GM12878 (cell line): ENCODE results near the gene ATP12A. TPM values are rescaled to one million over a fixed set of nuclear protein-coding genes. Genes with fewer than 3 reads are reported as not detected.

Experiments
- ATAC-seq: fragments of 200-7000 bp; cut with Tn5 transposase; 3 replicates; pipeline ENCODE4 v1.9.1; 2020; ENCODE audit warnings: mild to moderate bottlenecking, moderate library complexity
- BruUV-seq: library from RNA; stranded (reverse); fragments of 400-500 nt; replicated peaks from 2 replicates; lab custom pipeline; 2021; lab: Mats Ljungman, UMichigan
- CTCF ChIA-PET: fragments of 300-600 bp; sonication (Branson Sonifier 250); formaldehyde crosslinking; extraction: SDS; loops from one replicate; lab custom pipeline; 2021; ENCODE audit warnings: inconsistent platforms; lab: Yijun Ruan, JAX
- POLR2A ChIA-PET: fragments of 350-600 bp; formaldehyde crosslinking; extraction: SDS; loops from one replicate; lab custom pipeline; 2021; ENCODE audit warnings: inconsistent platforms; lab: Charles Lee
- RAD21 ChIA-PET: fragments of 300-600 bp; sonication (Branson Sonifier 250); formaldehyde crosslinking; loops from one replicate; lab custom pipeline; 2023; ENCODE audit warnings: antibody characterized with exemption; ENCODE audit not compliant: unreplicated experiment; lab: Charles Lee
- SMC1A ChIA-PET: fragments of 300-600 bp; sonication (Branson Sonifier 250); formaldehyde crosslinking; loops from one replicate; lab custom pipeline; 2023; ENCODE audit not compliant: unreplicated experiment, uncharacterized antibody; lab: Charles Lee
- DNase-seq: peaks from one replicate; pipeline ENCODE4 v3.0.0-alpha.2; 2011; ENCODE audit warnings: low read depth, low spot score
- FAIRE-seq: peaks from 3 replicates; lab custom pipeline; 2011; peaks lifted over from hg19 to GRCh38; lab: Jason Lieb, UNC
- H2AFZ ChIP-seq: 2 replicates; pipeline ENCODE4 v1.6.0; 2011; ENCODE audit warnings: low read depth, low read length, control low read depth; ENCODE audit not compliant: control insufficient read depth
- H3K27ac ChIP-seq: 2 replicates; pipeline ENCODE4 v1.5.1; 2011; ENCODE audit warnings: control low read depth; ENCODE audit not compliant: control insufficient read depth, insufficient read depth
- H3K27me3 ChIP-seq, 2 experiments: replicated peaks in 1 of 2; 2 replicates each; pipeline versions ENCODE4 v1.6.0 to v1.6.1; 2011; ENCODE audit warnings: low read length in 1 of 2; ENCODE audit not compliant: control insufficient read depth in 2 of 2, insufficient read depth in 2 of 2
- H3K36me3 ChIP-seq, 2 experiments: 2 replicates each; pipeline ENCODE4 v1.5.1; 2011; ENCODE audit warnings: low read length in 1 of 2; ENCODE audit not compliant: control insufficient read depth in 2 of 2, insufficient read depth in 2 of 2
- H3K4me1 ChIP-seq: 2 replicates; pipeline ENCODE4 v1.6.1; 2011; ENCODE audit warnings: mild to moderate bottlenecking, low read length, moderate library complexity, mixed read lengths; ENCODE audit not compliant: control insufficient read depth, insufficient read depth
- H3K4me2 ChIP-seq: 2 replicates; pipeline ENCODE4 v1.6.0; 2011; ENCODE audit warnings: control low read depth; ENCODE audit not compliant: control insufficient read depth, insufficient read depth
- H3K4me3 ChIP-seq: fragments of 200-600 bp; sonication (generic); 2 replicates; pipeline ENCODE4 v1.5.1; 2016
- H3K79me2 ChIP-seq: 2 replicates; pipeline ENCODE4 v1.6.0; 2011; ENCODE audit warnings: low read length; ENCODE audit not compliant: control insufficient read depth, insufficient read depth
- H3K9ac ChIP-seq: 2 replicates; pipeline ENCODE4 v1.8.0; 2011; ENCODE audit warnings: low read length, control low read depth, mixed read lengths; ENCODE audit not compliant: control insufficient read depth, insufficient read depth
- H3K9me3 ChIP-seq: replicated peaks from 3 replicates; pipeline ENCODE4 v1.5.1; 2011; ENCODE audit warnings: mild to moderate bottlenecking, low read length; ENCODE audit not compliant: control insufficient read depth, insufficient read depth
- H4K20me1 ChIP-seq: 2 replicates; pipeline ENCODE4 v1.6.0; 2011; ENCODE audit not compliant: control insufficient read depth, insufficient read depth
- CBX5 ChIP-seq: sonication (generic); IDR thresholded peaks from 2 replicates; pipeline ENCODE4 v1.6.1; 2016; ENCODE audit warnings: low read depth, moderate library complexity, mild to moderate bottlenecking, inconsistent platforms
- GATAD2B ChIP-seq: fragments of 450-650 bp; conservative IDR thresholded peaks from 2 replicates; pipeline ENCODE4 v1.6.1; 2017; ENCODE audit warnings: low read depth, mild to moderate bottlenecking, moderate library complexity
- NFYB ChIP-seq: IDR thresholded peaks from 2 replicates; pipeline ENCODE4 v1.6.1; 2011; ENCODE audit warnings: low read depth, mild to moderate bottlenecking, low read length, improper control_type of control experiment, moderate library complexity; ENCODE audit not compliant: insufficient read depth
- NR2C2 ChIP-seq: IDR thresholded peaks from 2 replicates; pipeline ENCODE4 v1.6.1; 2011; ENCODE audit warnings: borderline replicate concordance, low read depth; ENCODE audit not compliant: control insufficient read depth, insufficient read length
- PAX8 ChIP-seq: fragments of 450-650 bp; IDR thresholded peaks from 2 replicates; pipeline ENCODE4 v1.6.1; 2017; ENCODE audit warnings: mild to moderate bottlenecking, moderate library complexity
- POLR2AphosphoS5 ChIP-seq: IDR thresholded peaks from 2 replicates; pipeline ENCODE4 v1.6.1; 2011; ENCODE audit warnings: mild to moderate bottlenecking, low read length, inconsistent platforms
- RUNX3 ChIP-seq: IDR thresholded peaks from 2 replicates; pipeline ENCODE4 v1.6.1; 2012; ENCODE audit warnings: low read length, inconsistent platforms
- ZNF217 ChIP-seq: fragments of 450-650 bp; IDR thresholded peaks from 2 replicates; pipeline ENCODE4 v1.6.1; 2017; ENCODE audit warnings: antibody characterized with exemption, mild to moderate bottlenecking
- WGBS: methylation state at CpG from one replicate; pipeline ENCODE4 v1.1.6; 2016; ENCODE audit warnings: low lambda C conversion rate; ENCODE audit not compliant: insufficient replicate concordance, insufficient coverage; ENCODE audit errors: missing lambda C conversion rate; 5-methylcytosine and 5-hydroxymethylcytosine counted together
- in situ Hi-C: fragments of 300-500 bp; cut with MboI; formaldehyde crosslinking; loops from 9 replicates; pipeline ENCODE4 v1.14.3; 2018; ENCODE audit warnings: mixed read lengths
- intact Hi-C: fragments of 100-400 bp; cut with micrococcal nuclease; formaldehyde crosslinking; loops from one replicate; pipeline ENCODE4 v1.14.2; 2022; ENCODE audit not compliant: unreplicated experiment
- polyA plus RNA-seq, 11 experiments: library from polyadenylated mRNA; depleted of rRNA in 4 of 11; unstranded in 6 of 11; stranded (reverse) in 5 of 11; fragments of >200 nt; fragmentation: Nextera tagmentation in 4 of 11; fragmentation: Illumina TruSeq in 1 of 11; extraction: Ambion mirVana in 4 of 11; extraction: Trizol in 1 of 11; gene quantifications; 1 replicate in 1 of 11; 2 replicates in 10 of 11; pipeline versions ENCODE4 v1.2.1 to v1.2.3, GENCODE V29; 2011 to 2016; ENCODE audit warnings: inconsistent platforms in 2 of 11, missing spikeins in 2 of 11, low read depth in 1 of 11
- total RNA-seq, 4 experiments: library from RNA; depleted of rRNA in 3 of 4; stranded (reverse); fragments of >200 nt in 3 of 4; fragmentation: Illumina TruSeq in 1 of 4; extraction: Trizol in 1 of 4; gene quantifications; 2 replicates each; pipeline versions ENCODE4 v1.2.1 to v1.2.3, GENCODE V29; 2013 to 2021
- TF ChIP-seq, protein P1 (sequence below): IDR thresholded peaks from 2 replicates; pipeline ENCODE4 v1.6.1; 2012; ENCODE audit warnings: low read length, inconsistent platforms
- TF ChIP-seq, protein P2 (sequence below): IDR thresholded peaks from 2 replicates; pipeline ENCODE4 v1.6.1; 2012; ENCODE audit warnings: low read depth, low read length, improper control_type of control experiment
- TF ChIP-seq, protein P3 (sequence below): fragments of 450-650 bp; IDR thresholded peaks from 2 replicates; pipeline ENCODE4 v1.6.1; 2016; ENCODE audit warnings: mild to moderate bottlenecking, moderate library complexity, borderline replicate concordance
- TF ChIP-seq, protein P4 (sequence below): fragments of 450-650 bp; formaldehyde crosslinking; IDR thresholded peaks from 2 replicates; pipeline ENCODE4 v1.5.0; 2022; ENCODE audit warnings: mild to moderate bottlenecking, missing genetic modification characterization

The ATP12A gene
- total and polyA plus RNA-seq, 10 of the 15 experiments (the other 5 are each of a cell fraction or from before 2014, with no cell fraction given) = 0.02 to 0.08 (median 0.04) TPM; not detected in 6

DNA sequence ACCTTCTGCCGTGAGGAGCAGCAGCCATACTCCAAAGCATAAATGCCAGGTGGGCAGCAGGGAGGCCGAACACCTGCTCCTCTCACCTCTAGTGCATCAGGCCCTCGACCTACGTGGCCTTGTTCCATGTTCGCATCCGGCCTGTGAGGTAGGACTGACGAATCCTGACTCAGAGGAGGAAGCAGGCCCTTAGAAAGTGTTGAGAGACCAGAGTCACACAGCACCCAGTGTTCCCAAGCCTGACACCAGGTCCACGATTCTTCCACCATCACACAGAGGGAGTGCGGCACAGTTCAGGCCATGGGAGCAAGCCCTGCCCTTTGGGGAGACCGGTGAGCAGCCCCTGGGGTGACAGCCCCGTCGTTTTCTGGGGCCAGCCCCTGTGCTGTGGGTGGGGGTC lies 14.7 kb downstream of the ATP12A start:
- no peaks in the 10 kb centered on the region for H3K9me3 ChIP-seq
- no peak overlapping the region for H2AFZ ChIP-seq
- ChIA-PET RAD21 (interaction anchor here (1.3 to 1.7 kb wide), 3 partner anchors 34 to 301 kb away, joined by 6 to 10 read pairs (median 7); no protein-coding TSS in a partner anchor), CTCF (interaction anchor here (0.7 to 2.8 kb wide), 15 partner anchors 7 to 300 kb away, joined by 3 to 43 read pairs (median 6); no protein-coding TSS in a partner anchor), SMC1A (interaction anchor here (1.2 to 2.7 kb wide), 7 partner anchors 10 to 301 kb away, joined by 3 to 14 read pairs (median 6); no protein-coding TSS in a partner anchor), POLR2A (no interaction called here)
- FAIRE-seq (no peak), ATAC-seq (no peak), DNase-seq (no peak)
- 44% methylated on average over 12 of the region's 12 CpGs for WGBS
- no peaks in the 10 kb centered on the region for H3K79me2 ChIP-seq
- H3K4me3 ChIP-seq = no peak overlapping the region
- no peaks in the 10 kb centered on the region for H3K36me3 ChIP-seq
- intact Hi-C loops (loop anchor here (1.0 to 5.0 kb wide), 3 partner anchors 33 to 302 kb away; no protein-coding TSS in a partner anchor), in situ Hi-C loops (no loop called here)
- no peak for TF ChIP-seq RUNX3
- TF ChIP-seq, protein P1, sequence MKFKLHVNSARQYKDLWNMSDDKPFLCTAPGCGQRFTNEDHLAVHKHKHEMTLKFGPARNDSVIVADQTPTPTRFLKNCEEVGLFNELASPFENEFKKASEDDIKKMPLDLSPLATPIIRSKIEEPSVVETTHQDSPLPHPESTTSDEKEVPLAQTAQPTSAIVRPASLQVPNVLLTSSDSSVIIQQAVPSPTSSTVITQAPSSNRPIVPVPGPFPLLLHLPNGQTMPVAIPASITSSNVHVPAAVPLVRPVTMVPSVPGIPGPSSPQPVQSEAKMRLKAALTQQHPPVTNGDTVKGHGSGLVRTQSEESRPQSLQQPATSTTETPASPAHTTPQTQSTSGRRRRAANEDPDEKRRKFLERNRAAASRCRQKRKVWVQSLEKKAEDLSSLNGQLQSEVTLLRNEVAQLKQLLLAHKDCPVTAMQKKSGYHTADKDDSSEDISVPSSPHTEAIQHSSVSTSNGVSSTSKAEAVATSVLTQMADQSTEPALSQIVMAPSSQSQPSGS = no peak
- no peak for TF ChIP-seq ZNF217
- no peak for TF ChIP-seq CBX5
- TF ChIP-seq, protein P2, sequence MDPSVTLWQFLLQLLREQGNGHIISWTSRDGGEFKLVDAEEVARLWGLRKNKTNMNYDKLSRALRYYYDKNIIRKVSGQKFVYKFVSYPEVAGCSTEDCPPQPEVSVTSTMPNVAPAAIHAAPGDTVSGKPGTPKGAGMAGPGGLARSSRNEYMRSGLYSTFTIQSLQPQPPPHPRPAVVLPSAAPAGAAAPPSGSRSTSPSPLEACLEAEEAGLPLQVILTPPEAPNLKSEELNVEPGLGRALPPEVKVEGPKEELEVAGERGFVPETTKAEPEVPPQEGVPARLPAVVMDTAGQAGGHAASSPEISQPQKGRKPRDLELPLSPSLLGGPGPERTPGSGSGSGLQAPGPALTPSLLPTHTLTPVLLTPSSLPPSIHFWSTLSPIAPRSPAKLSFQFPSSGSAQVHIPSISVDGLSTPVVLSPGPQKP = no peak
- TF ChIP-seq GATAD2B = no peak
- TF ChIP-seq POLR2AphosphoS5 = no peak
- TF ChIP-seq, protein P3, sequence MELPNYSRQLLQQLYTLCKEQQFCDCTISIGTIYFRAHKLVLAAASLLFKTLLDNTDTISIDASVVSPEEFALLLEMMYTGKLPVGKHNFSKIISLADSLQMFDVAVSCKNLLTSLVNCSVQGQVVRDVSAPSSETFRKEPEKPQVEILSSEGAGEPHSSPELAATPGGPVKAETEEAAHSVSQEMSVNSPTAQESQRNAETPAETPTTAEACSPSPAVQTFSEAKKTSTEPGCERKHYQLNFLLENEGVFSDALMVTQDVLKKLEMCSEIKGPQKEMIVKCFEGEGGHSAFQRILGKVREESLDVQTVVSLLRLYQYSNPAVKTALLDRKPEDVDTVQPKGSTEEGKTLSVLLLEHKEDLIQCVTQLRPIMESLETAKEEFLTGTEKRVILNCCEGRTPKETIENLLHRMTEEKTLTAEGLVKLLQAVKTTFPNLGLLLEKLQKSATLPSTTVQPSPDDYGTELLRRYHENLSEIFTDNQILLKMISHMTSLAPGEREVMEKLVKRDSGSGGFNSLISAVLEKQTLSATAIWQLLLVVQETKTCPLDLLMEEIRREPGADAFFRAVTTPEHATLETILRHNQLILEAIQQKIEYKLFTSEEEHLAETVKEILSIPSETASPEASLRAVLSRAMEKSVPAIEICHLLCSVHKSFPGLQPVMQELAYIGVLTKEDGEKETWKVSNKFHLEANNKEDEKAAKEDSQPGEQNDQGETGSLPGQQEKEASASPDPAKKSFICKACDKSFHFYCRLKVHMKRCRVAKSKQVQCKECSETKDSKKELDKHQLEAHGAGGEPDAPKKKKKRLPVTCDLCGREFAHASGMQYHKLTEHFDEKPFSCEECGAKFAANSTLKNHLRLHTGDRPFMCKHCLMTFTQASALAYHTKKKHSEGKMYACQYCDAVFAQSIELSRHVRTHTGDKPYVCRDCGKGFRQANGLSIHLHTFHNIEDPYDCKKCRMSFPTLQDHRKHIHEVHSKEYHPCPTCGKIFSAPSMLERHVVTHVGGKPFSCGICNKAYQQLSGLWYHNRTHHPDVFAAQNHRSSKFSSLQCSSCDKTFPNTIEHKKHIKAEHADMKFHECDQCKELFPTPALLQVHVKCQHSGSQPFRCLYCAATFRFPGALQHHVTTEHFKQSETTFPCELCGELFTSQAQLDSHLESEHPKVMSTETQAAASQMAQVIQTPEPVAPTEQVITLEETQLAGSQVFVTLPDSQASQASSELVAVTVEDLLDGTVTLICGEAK = no peak
- no peak for TF ChIP-seq NR2C2
- TF ChIP-seq NFYB = no peak
- TF ChIP-seq PAX8 = no peak
- TF ChIP-seq, protein P4, sequence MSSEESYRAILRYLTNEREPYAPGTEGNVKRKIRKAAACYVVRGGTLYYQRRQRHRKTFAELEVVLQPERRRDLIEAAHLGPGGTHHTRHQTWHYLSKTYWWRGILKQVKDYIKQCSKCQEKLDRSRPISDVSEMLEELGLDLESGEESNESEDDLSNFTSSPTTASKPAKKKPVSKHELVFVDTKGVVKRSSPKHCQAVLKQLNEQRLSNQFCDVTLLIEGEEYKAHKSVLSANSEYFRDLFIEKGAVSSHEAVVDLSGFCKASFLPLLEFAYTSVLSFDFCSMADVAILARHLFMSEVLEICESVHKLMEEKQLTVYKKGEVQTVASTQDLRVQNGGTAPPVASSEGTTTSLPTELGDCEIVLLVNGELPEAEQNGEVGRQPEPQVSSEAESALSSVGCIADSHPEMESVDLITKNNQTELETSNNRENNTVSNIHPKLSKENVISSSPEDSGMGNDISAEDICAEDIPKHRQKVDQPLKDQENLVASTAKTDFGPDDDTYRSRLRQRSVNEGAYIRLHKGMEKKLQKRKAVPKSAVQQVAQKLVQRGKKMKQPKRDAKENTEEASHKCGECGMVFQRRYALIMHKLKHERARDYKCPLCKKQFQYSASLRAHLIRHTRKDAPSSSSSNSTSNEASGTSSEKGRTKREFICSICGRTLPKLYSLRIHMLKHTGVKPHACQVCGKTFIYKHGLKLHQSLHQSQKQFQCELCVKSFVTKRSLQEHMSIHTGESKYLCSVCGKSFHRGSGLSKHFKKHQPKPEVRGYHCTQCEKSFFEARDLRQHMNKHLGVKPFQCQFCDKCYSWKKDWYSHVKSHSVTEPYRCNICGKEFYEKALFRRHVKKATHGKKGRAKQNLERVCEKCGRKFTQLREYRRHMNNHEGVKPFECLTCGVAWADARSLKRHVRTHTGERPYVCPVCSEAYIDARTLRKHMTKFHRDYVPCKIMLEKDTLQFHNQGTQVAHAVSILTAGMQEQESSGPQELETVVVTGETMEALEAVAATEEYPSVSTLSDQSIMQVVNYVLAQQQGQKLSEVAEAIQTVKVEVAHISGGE (CRISPR knock-in tag) = no peak
- 0 out of 4 replicates have a peak, but pooled peaks cover 0 to 2% of the 10 kb centered on the region in 2 experiments for H3K27me3 ChIP-seq
- H3K27ac ChIP-seq = no peak overlapping the region
- no TSS peak for BruUV-seq
- H3K4me1 ChIP-seq = no peaks in the 10 kb centered on the region
- no peaks in the 10 kb centered on the region for H4K20me1 ChIP-seq
- no peak overlapping the region for H3K4me2 ChIP-seq
- H3K9ac ChIP-seq = no peak overlapping the region
